Measurements from ENCODE around the gene MAPK1. TPM values are rescaled to one million over a fixed set of nuclear protein-coding genes. Genes with fewer than 3 reads are reported as not detected.
"Not testable (repeated sequence)": the region's sequence is repeated elsewhere in the genome, so short reads cannot be mapped to it uniquely, and the experiment has no call there.

MAPK1 gene
- total RNA-seq, 1 experiment from 2014 or later: 53.6 TPM

- no peak overlapping the region for H3K27ac ChIP-seq (ENCODE audit: low read length)
- no peak overlapping the region for H3K4me3 ChIP-seq (ENCODE audit: low read length)
- H3K9me2 ChIP-seq (replicated peaks; ENCODE audit: insufficient read depth, low read length): no peaks in the 10 kb centered on the region
- no peak for DNase-seq
- no peak overlapping the region for H3K4me2 ChIP-seq (ENCODE audit: low read depth, low read length, poor library complexity, severe bottlenecking)
- H4K20me1 ChIP-seq (ENCODE audit: insufficient read depth, low read depth, low read length): no peaks in the 10 kb centered on the region
- no peak overlapping the region for H2AFZ ChIP-seq (ENCODE audit: low read length)
- no peaks in the 10 kb centered on the region for H3K27me3 ChIP-seq (ENCODE audit: low read length)
- no peak overlapping the region for H3K9ac ChIP-seq (ENCODE audit: low read length)
- peaks cover 31% of the 10 kb centered on the region for H3K4me1 ChIP-seq (ENCODE audit: low read length)
- H3K79me2 ChIP-seq (ENCODE audit: low read length): peaks cover 99% of the 10 kb centered on the region
- H3K9me3 ChIP-seq (ENCODE audit: low read length): no peaks in the 10 kb centered on the region
- no peaks in the 10 kb centered on the region for H3K36me3 ChIP-seq (ENCODE audit: insufficient read depth, low read length)
These were observed 39.7 kb downstream of the MAPK1 start for GRCh38 chr22:21827628-21828267.

DNA sequence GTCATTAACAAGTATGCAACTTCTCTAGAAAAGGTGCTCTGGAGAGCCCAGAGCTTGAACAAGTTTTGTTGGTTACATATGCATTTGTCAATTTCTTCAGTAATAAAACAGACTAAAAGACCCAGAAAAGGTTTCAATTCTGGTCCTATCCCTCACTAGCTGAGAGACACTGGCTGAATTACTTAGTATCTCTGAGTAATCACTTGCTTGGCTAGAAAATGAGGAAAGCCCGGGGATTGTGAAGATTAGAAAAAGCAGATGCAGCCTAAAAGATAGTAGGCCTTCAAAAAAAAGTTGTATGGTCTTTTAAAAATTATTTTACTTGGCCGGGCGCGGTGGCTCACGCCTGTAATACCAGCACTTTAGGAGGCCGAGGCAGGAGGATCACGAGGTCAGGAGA lies 41.2 kb downstream of the MAPK1 start:
- Histone ChIP-seq H3K4me3 (ENCODE audit: low read length) (no peak overlapping the region), H3K4me2 (ENCODE audit: low read depth, low read length, poor library complexity, severe bottlenecking) (no peak overlapping the region), H3K27ac (ENCODE audit: low read length) (peak overlapping the region; percentile 37), H3K4me1 (ENCODE audit: low read length) (peaks cover 29% of the 10 kb centered on the region), H3K9me3 (ENCODE audit: low read length) (no peaks in the 10 kb centered on the region), H3K36me3 (ENCODE audit: insufficient read depth, low read length) (no peaks in the 10 kb centered on the region), H2AFZ (ENCODE audit: low read length) (no peak overlapping the region), H4K20me1 (ENCODE audit: insufficient read depth, low read depth, low read length) (no peaks in the 10 kb centered on the region), H3K9ac (ENCODE audit: low read length) (no peak overlapping the region), H3K27me3 (ENCODE audit: low read length) (no peaks in the 10 kb centered on the region), H3K79me2 (ENCODE audit: low read length) (peaks cover 99% of the 10 kb centered on the region), H3K9me2 (replicated peaks; ENCODE audit: insufficient read depth, low read length) (no peaks in the 10 kb centered on the region)
- DNase-seq: no peak

- not testable (repeated sequence) for H3K9ac ChIP-seq (ENCODE audit: low read length); H3K9me3 ChIP-seq (ENCODE audit: low read length); H4K20me1 ChIP-seq (ENCODE audit: insufficient read depth, low read depth, low read length); H3K27ac ChIP-seq (ENCODE audit: low read length); H2AFZ ChIP-seq (ENCODE audit: low read length); H3K27me3 ChIP-seq (ENCODE audit: low read length); H3K4me2 ChIP-seq (ENCODE audit: low read depth, low read length, poor library complexity, severe bottlenecking); H3K36me3 ChIP-seq (ENCODE audit: insufficient read depth, low read length); H3K9me2 ChIP-seq (replicated peaks; ENCODE audit: insufficient read depth, low read length); H3K4me3 ChIP-seq (ENCODE audit: low read length)
- DNase-seq: peak; percentile 37
- Histone ChIP-seq H3K4me1 (ENCODE audit: low read length) (peaks cover 29% of the 10 kb centered on the region), H3K79me2 (ENCODE audit: low read length) (peaks cover 98% of the 10 kb centered on the region)
These were observed 42.5 kb downstream of the MAPK1 start for GRCh38 chr22:21824962-21825361.

DNA sequence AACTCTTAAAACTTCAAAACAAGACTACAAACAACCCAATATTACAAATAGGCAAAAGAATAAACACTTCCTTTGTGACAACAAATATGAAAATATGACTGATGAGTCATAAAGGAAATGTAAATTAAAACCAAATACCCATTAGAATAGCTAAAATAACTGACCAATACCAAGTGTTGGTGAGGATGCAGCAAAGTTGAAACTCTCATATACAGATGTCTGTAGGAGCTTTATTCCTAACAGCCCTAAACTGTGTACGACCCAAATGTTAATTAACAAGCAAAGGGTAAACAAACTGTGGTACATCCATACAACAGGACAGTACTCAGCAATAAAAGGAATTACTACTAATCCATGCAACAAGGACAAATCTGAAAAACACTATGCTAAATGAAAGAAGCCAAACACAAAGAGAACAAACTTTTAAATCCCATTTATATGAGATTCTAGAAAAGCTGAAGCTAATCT lies 43.0 kb downstream of the MAPK1 start:
- H3K9me2 ChIP-seq (replicated peaks; ENCODE audit: insufficient read depth, low read length): no peaks in the 10 kb centered on the region
- no peaks in the 10 kb centered on the region for H3K36me3 ChIP-seq (ENCODE audit: insufficient read depth, low read length)
- no peak overlapping the region for H3K9ac ChIP-seq (ENCODE audit: low read length)
- H3K4me2 ChIP-seq (ENCODE audit: low read depth, low read length, poor library complexity, severe bottlenecking): no peak overlapping the region
- no peaks in the 10 kb centered on the region for H4K20me1 ChIP-seq (ENCODE audit: insufficient read depth, low read depth, low read length)
- no peak overlapping the region for H3K27ac ChIP-seq (ENCODE audit: low read length)
- no peak overlapping the region for H3K4me3 ChIP-seq (ENCODE audit: low read length)
- peaks cover 30% of the 10 kb centered on the region for H3K4me1 ChIP-seq (ENCODE audit: low read length)
- peaks cover 98% of the 10 kb centered on the region for H3K79me2 ChIP-seq (ENCODE audit: low read length)
- H2AFZ ChIP-seq (ENCODE audit: low read length): no peak overlapping the region
- H3K9me3 ChIP-seq (ENCODE audit: low read length): no peaks in the 10 kb centered on the region
- no peaks in the 10 kb centered on the region for H3K27me3 ChIP-seq (ENCODE audit: low read length)
- DNase-seq: peak; percentile 36

- H3K9ac ChIP-seq (ENCODE audit: low read length): no peak overlapping the region
- no peaks in the 10 kb centered on the region for H3K27me3 ChIP-seq (ENCODE audit: low read length)
- no peaks in the 10 kb centered on the region for H3K36me3 ChIP-seq (ENCODE audit: insufficient read depth, low read length)
- no peaks in the 10 kb centered on the region for H4K20me1 ChIP-seq (ENCODE audit: insufficient read depth, low read depth, low read length)
- no peaks in the 10 kb centered on the region for H3K9me3 ChIP-seq (ENCODE audit: low read length)
- H3K4me1 ChIP-seq (ENCODE audit: low read length): peaks cover 35% of the 10 kb centered on the region
- H3K4me2 ChIP-seq (ENCODE audit: low read depth, low read length, poor library complexity, severe bottlenecking): no peak overlapping the region
- no peak overlapping the region for H3K4me3 ChIP-seq (ENCODE audit: low read length)
- H3K27ac ChIP-seq (ENCODE audit: low read length): no peak overlapping the region
- peaks cover 98% of the 10 kb centered on the region for H3K79me2 ChIP-seq (ENCODE audit: low read length)
- H2AFZ ChIP-seq (ENCODE audit: low read length): no peak overlapping the region
- no peaks in the 10 kb centered on the region for H3K9me2 ChIP-seq (replicated peaks; ENCODE audit: insufficient read depth, low read length)
- DNase-seq: peak; percentile 29
These were observed 43.6 kb downstream of the MAPK1 start for GRCh38 chr22:21823740-21824444.

DNA sequence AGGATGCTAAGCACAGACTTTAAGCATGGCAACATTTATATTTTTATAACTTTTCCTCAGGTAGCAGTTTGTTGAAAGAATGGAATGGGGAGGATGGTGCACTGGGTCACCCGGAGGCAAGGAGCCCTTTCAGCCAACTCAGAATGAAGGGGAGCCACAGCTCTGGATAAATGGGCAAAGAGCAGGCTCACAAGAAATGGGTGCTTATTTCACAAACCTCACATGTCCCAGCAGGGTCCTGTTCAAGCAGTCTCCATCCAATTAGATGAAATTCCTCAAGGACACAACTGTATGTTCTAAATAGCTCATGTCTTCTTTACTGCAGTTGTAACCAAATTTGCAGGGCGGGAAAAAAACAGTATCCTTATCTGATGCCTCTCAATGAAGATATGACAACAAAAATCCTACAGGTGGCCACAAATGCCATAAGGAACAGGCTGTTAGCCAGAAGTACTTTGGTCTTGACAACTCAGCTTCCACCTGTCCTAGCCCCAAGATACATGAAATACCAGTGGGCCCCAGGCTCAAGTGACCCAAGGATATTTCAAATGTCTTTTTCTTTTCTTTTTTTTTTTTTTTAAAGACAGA lies 48.2 kb downstream of the MAPK1 start:
- H3K4me1 ChIP-seq (ENCODE audit: low read length): peaks cover 35% of the 10 kb centered on the region
- no peak overlapping the region for H3K27ac ChIP-seq (ENCODE audit: low read length)
- peaks cover 98% of the 10 kb centered on the region for H3K79me2 ChIP-seq (ENCODE audit: low read length)

DNA sequence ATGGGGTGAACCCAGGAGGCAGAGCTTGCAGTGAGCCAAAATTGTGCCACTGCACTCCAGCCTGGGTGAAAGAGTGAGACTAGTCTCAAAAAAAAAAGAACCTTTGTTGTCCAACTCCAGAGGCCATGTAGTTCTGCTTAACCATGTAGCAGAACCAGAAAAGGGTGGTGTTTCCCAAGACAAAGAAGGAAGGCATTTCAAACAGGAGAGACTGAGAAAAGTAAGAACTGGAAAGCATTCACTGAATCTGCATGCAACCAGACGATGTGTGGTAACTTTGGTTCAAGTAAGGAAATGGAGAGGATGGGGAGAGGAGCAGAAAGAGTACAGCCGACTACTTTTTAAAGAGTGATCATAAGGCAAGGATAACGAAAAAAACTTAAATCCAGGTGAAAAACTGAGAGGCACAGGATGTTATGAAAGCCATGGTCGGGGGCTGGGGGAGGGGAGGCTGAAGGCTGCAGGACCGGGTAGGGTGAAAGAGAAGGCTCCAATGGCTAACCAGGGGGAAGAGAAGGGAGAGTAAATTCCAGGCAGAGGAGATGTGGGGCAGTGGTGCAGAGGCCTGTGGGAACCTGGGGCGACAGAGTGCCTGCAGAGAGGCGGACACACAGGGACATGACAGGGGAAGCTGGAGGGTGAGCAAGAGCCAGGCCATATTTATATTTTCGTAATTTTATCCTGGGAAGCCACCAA lies 48.8 kb downstream of the MAPK1 start:
- DNase-seq: no peak
- peaks cover 98% of the 10 kb centered on the region for H3K79me2 ChIP-seq (ENCODE audit: low read length)
- H3K9ac ChIP-seq (ENCODE audit: low read length): no peak overlapping the region
- no peaks in the 10 kb centered on the region for H3K27me3 ChIP-seq (ENCODE audit: low read length)
- H3K4me3 ChIP-seq (ENCODE audit: low read length): no peak overlapping the region
- H3K9me2 ChIP-seq (replicated peaks; ENCODE audit: insufficient read depth, low read length): no peaks in the 10 kb centered on the region
- no peaks in the 10 kb centered on the region for H3K9me3 ChIP-seq (ENCODE audit: low read length)
- no peaks in the 10 kb centered on the region for H4K20me1 ChIP-seq (ENCODE audit: insufficient read depth, low read depth, low read length)
- H3K4me2 ChIP-seq (ENCODE audit: low read depth, low read length, poor library complexity, severe bottlenecking): no peak overlapping the region
- no peaks in the 10 kb centered on the region for H3K36me3 ChIP-seq (ENCODE audit: insufficient read depth, low read length)
- no peak overlapping the region for H2AFZ ChIP-seq (ENCODE audit: low read length)
- H3K4me1 ChIP-seq (ENCODE audit: low read length): peaks cover 33% of the 10 kb centered on the region
- no peak overlapping the region for H3K27ac ChIP-seq (ENCODE audit: low read length)

More for the DNA sequence above, 48.2 kb downstream of the MAPK1 start:
- Histone ChIP-seq H3K27me3 (ENCODE audit: low read length) (no peaks in the 10 kb centered on the region), H3K9ac (ENCODE audit: low read length) (no peak overlapping the region), H3K9me3 (ENCODE audit: low read length) (no peaks in the 10 kb centered on the region), H3K4me3 (ENCODE audit: low read length) (no peak overlapping the region), H3K9me2 (replicated peaks; ENCODE audit: insufficient read depth, low read length) (no peaks in the 10 kb centered on the region), H2AFZ (ENCODE audit: low read length) (no peak overlapping the region), H4K20me1 (ENCODE audit: insufficient read depth, low read depth, low read length) (no peaks in the 10 kb centered on the region), H3K4me2 (ENCODE audit: low read depth, low read length, poor library complexity, severe bottlenecking) (no peak overlapping the region), H3K36me3 (ENCODE audit: insufficient read depth, low read length) (no peaks in the 10 kb centered on the region)
- no peak for DNase-seq

GRCh38 chr22:21817497-21817853 lies 50.0 kb downstream of the MAPK1 start:
- not testable (repeated sequence) for H4K20me1 ChIP-seq (ENCODE audit: insufficient read depth, low read depth, low read length); H3K9me3 ChIP-seq (ENCODE audit: low read length); H3K4me3 ChIP-seq (ENCODE audit: low read length); H3K9me2 ChIP-seq (replicated peaks; ENCODE audit: insufficient read depth, low read length); H2AFZ ChIP-seq (ENCODE audit: low read length); H3K27me3 ChIP-seq (ENCODE audit: low read length); H3K36me3 ChIP-seq (ENCODE audit: insufficient read depth, low read length); DNase-seq; H3K9ac ChIP-seq (ENCODE audit: low read length)
- peak overlapping the region; percentile 13 for H3K4me2 ChIP-seq (ENCODE audit: low read depth, low read length, poor library complexity, severe bottlenecking)
- H3K4me1 ChIP-seq (ENCODE audit: low read length): peaks cover 33% of the 10 kb centered on the region
- H3K27ac ChIP-seq (ENCODE audit: low read length): peak overlapping the region; percentile 57
- H3K79me2 ChIP-seq (ENCODE audit: low read length): peaks cover 97% of the 10 kb centered on the region
